Keratinocyte (primary cell): ENCODE measurements around the gene PNMA8B.

Experiments used
- EZH2 ChIP-seq: IDR thresholded peaks from one replicate; pipeline ENCODE4 v1.6.1; 2012; ENCODE audit warnings: inconsistent platforms, mild to moderate bottlenecking, low read length, moderate library complexity
- TF ChIP-seq, protein P1 (sequence below), 3 experiments: IDR thresholded peaks in 1 of 3; conservative IDR thresholded peaks in 1 of 3; optimal IDR thresholded peaks in 1 of 3; 2 replicates in 2 of 3; 3 replicates in 1 of 3; pipeline versions ENCODE3 to v1.5.1; 2011; ENCODE audit warnings: low read length in 3 of 3, mild to moderate bottlenecking in 3 of 3, moderate library complexity in 2 of 3, control low read depth in 1 of 3, inconsistent platforms in 1 of 3; ENCODE audit not compliant: insufficient read depth in 2 of 3; ENCODE audit errors: extremely low read depth in 1 of 3

DNA sequence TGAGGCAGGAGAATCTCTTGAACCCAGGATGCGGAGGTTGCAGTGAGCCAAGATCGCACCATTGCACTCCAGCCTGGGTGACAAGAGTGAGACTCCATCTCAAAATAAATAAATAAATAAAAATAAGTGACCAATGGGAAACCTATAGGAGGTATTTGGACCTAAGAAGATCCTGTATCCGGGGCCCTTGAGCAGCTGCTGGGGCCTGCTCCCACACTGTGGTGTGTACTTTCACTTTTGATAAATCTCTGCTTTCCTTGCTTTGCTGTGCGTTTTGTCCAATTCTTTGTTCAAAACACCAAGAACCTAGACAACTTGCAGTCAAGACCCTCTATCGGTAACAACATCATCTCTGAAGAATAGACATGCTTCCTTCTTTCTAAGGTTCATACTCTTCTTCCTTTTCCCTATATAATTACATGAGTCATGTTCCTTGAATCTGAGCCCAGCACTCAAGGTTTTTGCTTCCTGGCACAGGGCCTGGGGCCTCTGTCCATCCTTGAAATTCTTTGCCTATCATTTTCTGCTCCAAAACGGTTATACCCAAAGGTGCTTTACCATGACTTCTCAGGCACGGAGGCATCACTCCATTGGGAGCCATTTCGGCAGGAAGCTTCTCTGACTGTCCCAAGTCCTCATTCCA, 52.7 kb downstream of the PNMA8B start:
- TF ChIP-seq, protein P1, sequence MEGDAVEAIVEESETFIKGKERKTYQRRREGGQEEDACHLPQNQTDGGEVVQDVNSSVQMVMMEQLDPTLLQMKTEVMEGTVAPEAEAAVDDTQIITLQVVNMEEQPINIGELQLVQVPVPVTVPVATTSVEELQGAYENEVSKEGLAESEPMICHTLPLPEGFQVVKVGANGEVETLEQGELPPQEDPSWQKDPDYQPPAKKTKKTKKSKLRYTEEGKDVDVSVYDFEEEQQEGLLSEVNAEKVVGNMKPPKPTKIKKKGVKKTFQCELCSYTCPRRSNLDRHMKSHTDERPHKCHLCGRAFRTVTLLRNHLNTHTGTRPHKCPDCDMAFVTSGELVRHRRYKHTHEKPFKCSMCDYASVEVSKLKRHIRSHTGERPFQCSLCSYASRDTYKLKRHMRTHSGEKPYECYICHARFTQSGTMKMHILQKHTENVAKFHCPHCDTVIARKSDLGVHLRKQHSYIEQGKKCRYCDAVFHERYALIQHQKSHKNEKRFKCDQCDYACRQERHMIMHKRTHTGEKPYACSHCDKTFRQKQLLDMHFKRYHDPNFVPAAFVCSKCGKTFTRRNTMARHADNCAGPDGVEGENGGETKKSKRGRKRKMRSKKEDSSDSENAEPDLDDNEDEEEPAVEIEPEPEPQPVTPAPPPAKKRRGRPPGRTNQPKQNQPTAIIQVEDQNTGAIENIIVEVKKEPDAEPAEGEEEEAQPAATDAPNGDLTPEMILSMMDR (optimal IDR thresholded peaks at IDR 0.05 in 1 of 3, IDR thresholded peaks at IDR 0.05 in 1 of 3, conservative IDR thresholded peaks at IDR 0.05 in 1 of 3; ENCODE audit: extremely low read depth in 1 of 3, insufficient read depth in 2 of 3, low read length in 3 of 3): no peak
- no peak for TF ChIP-seq EZH2
